GM18867 (cell line): ENCODE results near the gene BCL11B.

Experiments
- ATAC-seq: cut with Tn5 transposase; IDR thresholded peaks from one replicate; pipeline ENCODE4 v1.9.1; 2021; ENCODE audit warnings: mild to moderate bottlenecking, moderate library complexity; ENCODE audit not compliant: unreplicated experiment

Gene BCL11B

DNA sequence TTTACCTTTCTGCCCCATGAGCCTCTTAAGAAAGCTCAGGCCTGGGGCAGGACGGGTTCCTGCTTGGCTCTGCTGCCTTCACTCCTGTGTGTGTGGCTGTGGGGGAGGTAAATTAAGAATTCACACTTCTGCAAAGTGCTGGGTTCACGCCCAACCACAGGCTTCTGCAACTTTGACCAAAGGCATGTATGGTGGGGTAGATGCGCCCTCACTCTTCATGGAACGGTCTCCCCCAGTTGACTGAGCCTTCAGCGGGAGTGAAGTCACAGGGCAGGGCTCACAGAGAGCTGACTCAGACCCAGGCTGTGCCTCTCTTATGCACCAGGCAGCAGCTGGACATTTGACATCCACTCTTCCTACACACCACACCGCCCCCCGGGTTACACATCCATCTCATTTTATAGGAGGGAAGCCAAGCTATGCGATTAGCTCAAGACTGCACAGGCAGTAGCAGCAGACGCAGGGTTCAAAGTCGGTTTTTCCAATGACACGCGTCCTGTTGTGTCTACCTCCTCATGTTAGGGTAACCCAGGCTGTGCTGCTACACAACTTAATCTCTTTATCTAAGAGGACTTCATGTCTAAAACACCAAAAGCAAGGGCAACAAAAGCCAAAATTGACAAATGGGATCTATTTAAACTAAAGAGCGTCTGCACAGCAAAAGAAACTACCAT is 15.4 kb upstream of the BCL11B start:
- peak; percentile 85 for ATAC-seq

GRCh38 chr14:99286761-99287160 is 14.8 kb upstream of the BCL11B start:
- ATAC-seq, result peak; percentile 77

GRCh38 chr14:99284254-99285004 is 12.4 kb upstream of the BCL11B start:
- no peak for ATAC-seq

DNA sequence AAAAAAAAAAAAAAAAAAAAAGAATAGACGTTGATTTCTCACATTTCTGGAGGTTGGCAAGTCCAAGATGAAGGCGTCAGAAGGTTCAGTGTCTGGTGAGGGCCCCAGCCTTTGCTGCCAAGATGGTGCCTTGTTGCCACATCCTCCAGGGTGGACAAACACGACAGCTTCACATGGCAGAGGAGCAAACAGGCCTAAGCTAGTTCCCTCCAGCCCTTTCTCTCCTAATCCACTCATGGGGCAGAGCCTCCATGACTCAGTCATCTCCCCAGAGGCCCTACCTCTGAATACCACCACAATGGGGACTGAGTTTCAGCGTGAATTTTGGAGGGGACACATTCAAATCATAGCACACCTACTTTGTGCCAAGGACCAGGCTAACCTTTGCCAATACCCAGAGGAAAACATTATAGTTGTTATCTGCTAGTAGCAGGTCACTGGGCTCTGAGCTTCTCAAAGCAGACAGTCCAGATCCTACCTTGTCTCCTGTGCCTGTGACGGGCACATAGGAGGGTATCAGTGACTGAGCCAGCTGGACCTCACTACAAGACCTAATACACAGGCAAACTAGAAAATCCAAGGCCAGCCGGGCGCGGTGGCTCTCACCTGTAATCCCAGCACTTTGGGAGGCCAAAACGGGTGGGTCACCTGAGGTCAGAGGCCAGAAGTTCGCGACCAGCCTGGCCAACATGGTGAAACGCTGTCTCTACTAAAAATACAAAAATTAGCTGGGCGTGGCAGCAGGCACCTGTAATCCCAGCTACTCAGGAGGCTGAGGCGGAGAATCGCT is 10.5 kb upstream of the BCL11B start:
- ATAC-seq, result no peak

- no peak for ATAC-seq
Measured at GRCh38 chr14:99281396-99281795, 9.4 kb upstream of the BCL11B start.

- ATAC-seq, result no peak
Measured at GRCh38 chr14:99280852-99281251, 8.9 kb upstream of the BCL11B start.

- ATAC-seq, result no peak
Measured at GRCh38 chr14:99280066-99280731, 8.2 kb upstream of the BCL11B start.

GRCh38 chr14:99278836-99279235 is 6.8 kb upstream of the BCL11B start:
- no peak for ATAC-seq

DNA sequence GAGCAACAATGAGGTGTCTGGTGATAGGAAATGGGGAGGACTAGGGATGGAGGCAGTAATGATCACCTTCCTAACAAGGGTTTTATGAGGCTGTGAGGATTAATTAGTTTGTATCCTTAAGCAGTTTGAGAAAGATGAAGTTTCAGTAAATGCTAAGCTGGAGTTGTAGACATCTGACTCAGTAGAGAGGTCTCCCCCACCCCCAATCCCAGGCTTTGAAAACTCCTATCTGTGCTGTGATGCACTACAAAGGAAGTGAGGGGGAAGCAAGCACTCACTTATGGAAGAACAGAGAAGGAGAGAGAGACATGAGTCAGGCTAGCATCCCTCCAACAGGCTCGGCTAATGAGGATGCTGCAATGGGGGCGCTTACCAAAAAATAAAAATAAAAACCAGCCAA is 5.5 kb upstream of the BCL11B start:
- ATAC-seq, result no peak

DNA sequence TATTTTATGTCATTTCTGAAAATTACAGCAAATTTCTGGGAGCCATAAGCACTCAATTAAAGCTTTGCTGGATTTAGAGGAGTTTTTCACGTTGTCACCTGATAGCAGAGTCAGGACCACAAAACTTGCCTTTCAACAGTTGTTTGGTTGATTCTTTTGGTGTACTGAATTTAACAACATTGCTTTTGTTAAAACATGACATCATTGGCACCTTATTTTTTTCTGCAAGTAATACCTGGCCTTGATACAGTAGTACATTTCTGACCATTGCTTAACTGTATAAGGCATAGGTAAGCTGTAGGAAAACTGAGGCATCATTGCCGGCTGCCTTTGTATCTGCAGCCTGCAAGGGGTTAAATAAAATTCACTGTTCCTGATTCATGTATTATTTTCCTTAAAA is 4.5 kb upstream of the BCL11B start:
- ATAC-seq, result no peak

- no peak for ATAC-seq
Measured at GRCh38 chr14:99275222-99275584, 3.2 kb upstream of the BCL11B start.

DNA sequence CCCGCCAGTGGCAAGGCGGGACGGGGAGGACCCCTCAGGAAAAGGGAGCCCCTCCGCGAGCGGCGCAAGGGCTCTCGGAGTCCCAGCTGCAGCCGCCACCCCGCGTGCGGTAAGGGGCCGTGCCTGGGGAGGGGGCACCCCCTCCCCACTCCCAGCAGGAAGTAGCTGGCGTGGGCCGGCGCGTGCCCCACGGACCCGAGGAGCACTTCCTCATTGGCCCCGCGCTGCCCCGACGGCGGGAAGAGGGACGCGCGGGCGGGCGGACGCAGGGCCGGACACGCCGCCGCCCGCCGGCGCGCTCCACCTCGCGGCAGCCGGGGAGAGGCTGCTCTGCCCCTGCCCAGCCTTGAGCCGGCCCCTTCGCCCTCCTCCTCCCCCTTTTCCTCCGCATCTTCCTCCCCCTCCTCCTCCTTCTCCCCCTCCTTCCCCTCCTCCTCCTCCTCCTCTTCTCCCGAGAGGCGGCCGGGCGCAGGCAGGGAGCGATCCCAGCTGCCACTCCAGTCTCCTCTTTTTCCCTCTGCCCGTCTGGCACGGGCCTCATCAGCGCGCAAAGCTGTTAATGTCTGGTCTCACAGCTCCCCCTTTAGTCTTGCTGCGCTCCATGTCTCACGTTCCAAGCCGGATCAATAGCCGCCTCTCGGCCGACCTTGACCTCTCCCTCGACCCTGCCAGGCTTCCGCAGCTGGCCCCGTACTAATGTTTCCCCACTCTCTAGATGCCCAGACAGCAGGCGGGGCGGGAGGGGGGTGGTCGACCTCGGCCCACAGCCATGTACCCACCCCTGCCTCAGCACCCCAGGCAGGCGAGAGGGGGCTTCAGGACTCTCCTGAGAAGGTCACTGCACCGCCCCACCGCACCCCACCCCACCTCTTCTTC is 2.6 kb upstream of the BCL11B start:
- peak; percentile 38 for ATAC-seq

GRCh38 chr14:99273766-99274345 is 1.9 kb upstream of the BCL11B start:
- peak; percentile 12 for ATAC-seq

GRCh38 chr14:99272899-99273765 is 1.1 kb upstream of the BCL11B start:
- no peak for ATAC-seq

DNA sequence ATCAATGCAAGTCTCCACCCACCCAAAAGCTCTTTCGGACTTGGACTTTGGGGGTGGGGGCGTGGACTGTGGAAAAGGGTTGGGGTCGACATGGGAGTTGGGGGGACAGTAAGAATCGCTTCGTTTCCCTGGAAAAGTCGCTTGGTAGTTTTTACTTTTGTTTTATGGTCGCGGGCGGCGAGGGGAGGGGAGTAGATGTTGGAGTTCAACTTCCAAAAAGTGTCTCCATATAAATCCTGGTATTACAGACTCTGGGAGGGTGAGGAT is 568 bp upstream of the BCL11B start:
- no peak for ATAC-seq

DNA sequence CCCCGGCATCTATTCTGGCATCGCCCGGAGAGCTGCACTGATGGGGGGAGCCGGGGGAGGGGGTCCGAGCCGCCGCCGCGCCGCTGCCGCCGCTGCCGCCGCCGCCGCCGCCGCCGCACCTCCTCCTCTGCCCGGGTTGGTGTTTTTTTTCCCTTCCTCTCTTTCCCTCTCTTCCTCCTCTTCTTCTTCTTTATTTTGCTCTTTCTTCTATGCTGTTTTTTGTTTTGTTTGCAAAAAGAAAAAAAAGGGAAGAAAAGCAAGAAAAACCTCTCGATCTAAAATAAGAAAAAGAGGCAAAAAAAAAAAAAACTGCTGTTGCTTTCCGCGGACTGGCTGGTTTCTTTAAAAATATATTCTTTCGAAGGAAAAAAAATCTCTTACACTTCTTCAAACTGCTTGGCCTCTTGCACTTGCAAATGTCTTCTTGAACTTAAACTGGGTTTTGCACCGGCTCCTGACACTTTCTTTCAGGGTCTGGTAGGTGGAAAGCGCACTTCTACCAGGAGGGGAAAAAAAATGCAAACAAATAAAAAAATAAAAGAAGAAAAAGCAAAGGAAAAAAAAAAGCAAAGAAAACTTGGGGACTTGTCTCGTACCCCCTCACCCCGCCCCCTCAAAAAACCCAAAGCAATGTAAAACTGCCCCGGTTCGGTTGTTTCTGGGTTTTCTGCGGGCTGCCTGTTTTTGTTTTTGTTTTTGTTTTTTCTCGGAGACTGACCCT is 616 bp downstream of the BCL11B start:
- ATAC-seq, result no peak

GRCh38 chr14:99270458-99271220 is 1.4 kb downstream of the BCL11B start:
- ATAC-seq, result no peak
